ENCODE results near the gene CFAP97D2. TPM values are rescaled to one million over a fixed set of nuclear protein-coding genes. Genes with fewer than 3 reads are reported as not detected.

The CFAP97D2 gene
- total RNA-seq, 1 experiment from 2014 or later: not detected

DNA sequence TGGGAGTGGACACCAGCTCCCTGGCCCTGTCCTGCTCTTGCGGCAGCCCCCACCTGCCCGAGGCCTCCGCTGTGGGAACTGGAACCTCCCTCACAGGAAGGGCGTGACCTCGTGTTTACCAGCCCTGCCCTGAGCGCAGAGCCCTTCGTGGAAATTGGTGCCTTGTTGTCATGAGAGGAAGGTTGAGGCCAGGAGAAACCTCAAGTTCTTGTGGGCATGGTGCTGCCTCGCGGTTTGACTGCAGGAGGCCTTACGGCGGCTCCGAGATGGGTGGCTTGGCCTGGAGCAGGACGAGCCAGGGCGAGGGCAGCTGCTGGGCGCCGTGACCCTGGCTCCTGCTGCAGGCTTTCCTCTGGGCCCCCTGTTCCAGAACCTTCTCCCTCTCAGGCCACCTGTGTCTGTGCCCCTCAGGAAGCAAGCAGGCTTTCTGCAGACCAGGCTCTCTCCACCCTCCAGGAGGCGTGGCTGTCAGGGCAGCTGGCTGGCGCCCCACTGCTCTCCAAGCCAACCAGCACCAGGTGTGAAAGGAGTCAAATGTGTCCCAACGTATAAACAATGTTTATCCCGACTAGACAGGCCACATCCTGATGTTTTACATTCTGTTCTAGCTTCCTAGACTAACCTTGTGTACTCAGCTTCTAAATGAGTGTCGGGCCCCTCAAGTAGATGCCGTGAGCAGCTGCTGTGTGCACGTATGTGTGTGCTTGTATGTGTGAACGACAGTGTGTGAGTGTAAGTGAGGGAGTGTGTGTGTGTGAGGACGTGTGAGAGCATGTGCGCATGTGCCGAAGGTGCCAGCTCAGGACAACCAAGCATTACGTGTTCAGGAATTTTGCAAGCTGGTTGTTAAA lies 36.2 kb upstream of the CFAP97D2 start:
- H3K27me3 ChIP-seq (replicated peaks; ENCODE audit: control insufficient read depth, insufficient read depth, low read length): no peaks in the 10 kb centered on the region
- ChIA-PET CTCF (no interaction called here), POLR2A (no interaction called here)
- no peaks in the 10 kb centered on the region for H3K9me3 ChIP-seq
- H3K4me3 ChIP-seq (ENCODE audit: low read depth, low read length): no peak overlapping the region
- Mint-ChIP-seq H3K36me3 (ENCODE audit: insufficient read depth, unreplicated experiment) (no peaks in the 10 kb centered on the region), H3K27ac (ENCODE audit: unreplicated experiment) (no peak overlapping the region), H3K9me3 (ENCODE audit: unreplicated experiment) (no peaks in the 10 kb centered on the region), H3K4me1 (ENCODE audit: low read depth, unreplicated experiment) (no peaks in the 10 kb centered on the region), H3K4me3 (ENCODE audit: unreplicated experiment) (no peak overlapping the region), H3K27me3 (ENCODE audit: insufficient read depth, unreplicated experiment) (peaks cover under 1% of the 10 kb centered on the region)
- TF ChIP-seq, protein P1, sequence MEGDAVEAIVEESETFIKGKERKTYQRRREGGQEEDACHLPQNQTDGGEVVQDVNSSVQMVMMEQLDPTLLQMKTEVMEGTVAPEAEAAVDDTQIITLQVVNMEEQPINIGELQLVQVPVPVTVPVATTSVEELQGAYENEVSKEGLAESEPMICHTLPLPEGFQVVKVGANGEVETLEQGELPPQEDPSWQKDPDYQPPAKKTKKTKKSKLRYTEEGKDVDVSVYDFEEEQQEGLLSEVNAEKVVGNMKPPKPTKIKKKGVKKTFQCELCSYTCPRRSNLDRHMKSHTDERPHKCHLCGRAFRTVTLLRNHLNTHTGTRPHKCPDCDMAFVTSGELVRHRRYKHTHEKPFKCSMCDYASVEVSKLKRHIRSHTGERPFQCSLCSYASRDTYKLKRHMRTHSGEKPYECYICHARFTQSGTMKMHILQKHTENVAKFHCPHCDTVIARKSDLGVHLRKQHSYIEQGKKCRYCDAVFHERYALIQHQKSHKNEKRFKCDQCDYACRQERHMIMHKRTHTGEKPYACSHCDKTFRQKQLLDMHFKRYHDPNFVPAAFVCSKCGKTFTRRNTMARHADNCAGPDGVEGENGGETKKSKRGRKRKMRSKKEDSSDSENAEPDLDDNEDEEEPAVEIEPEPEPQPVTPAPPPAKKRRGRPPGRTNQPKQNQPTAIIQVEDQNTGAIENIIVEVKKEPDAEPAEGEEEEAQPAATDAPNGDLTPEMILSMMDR (IDR thresholded peaks at IDR 0.05; ENCODE audit: insufficient read depth in 1 of 2, low read depth in 1 of 2, low read length in 1 of 2, severe bottlenecking in 1 of 2, unreplicated experiment in 1 of 2): no peak
- H3K36me3 ChIP-seq (ENCODE audit: control insufficient read depth, insufficient read depth, low read length): no peaks in the 10 kb centered on the region
- no peak for DNase-seq
- intact Hi-C loops (cut with micrococcal nuclease; ENCODE audit: unreplicated experiment): no loop called here
- BruUV-seq (replicated peaks): no TSS peak
- H3K4me1 ChIP-seq: no peaks in the 10 kb centered on the region

DNA sequence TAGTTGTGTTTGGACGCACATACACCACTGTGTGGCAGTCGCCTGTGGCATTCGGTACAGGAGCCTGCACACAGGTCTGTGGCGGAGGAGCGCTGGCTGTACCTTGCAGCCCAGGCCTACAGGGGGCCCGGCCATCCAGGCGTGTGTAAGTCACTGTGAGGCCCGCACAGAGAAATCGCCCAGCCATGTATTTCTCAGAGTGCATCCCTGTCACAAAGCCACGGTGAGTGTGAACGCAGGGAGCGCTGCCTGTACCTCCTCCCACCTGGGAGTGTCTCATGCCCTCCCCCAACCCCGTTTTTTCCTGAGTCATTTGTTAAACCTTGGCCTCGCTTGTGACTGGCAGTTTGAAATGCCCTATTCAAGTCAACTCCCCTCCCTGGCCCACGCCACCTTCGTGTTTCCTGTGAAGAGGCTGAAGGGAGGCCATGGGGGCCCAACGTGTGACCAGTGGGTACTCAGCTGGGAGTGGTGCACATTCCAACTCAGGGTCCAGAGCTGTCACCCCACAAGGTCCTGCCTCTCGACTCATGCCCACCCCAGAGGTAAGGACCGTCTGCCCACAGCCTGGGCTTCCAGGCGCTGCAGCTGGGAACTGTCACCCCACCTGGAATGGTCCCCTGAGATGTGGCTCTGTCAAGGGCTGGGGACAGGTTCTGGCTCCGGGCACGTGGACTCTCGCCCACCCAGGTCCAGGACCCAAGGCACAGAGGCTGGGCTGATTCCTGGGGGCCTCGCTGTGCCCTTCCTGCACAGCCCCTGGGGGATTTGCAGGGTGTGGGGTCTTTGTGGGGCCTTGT lies 35.1 kb upstream of the CFAP97D2 start:
- Mint-ChIP-seq H3K36me3 (ENCODE audit: insufficient read depth, unreplicated experiment) (no peaks in the 10 kb centered on the region), H3K27me3 (ENCODE audit: insufficient read depth, unreplicated experiment) (peaks cover 3% of the 10 kb centered on the region), H3K4me1 (ENCODE audit: low read depth, unreplicated experiment) (no peaks in the 10 kb centered on the region), H3K27ac (ENCODE audit: unreplicated experiment) (no peak overlapping the region), H3K9me3 (ENCODE audit: unreplicated experiment) (no peaks in the 10 kb centered on the region), H3K4me3 (ENCODE audit: unreplicated experiment) (no peak overlapping the region)
- TF ChIP-seq, protein P1 (IDR thresholded peaks at IDR 0.05; ENCODE audit: insufficient read depth in 1 of 2, low read depth in 1 of 2, low read length in 1 of 2, severe bottlenecking in 1 of 2, unreplicated experiment in 1 of 2): peak; percentile 40 to 42
- CTCF ChIA-PET: no interaction called here
- intact Hi-C loops (cut with micrococcal nuclease; ENCODE audit: unreplicated experiment): no loop called here
- Histone ChIP-seq H3K36me3 (ENCODE audit: control insufficient read depth, insufficient read depth, low read length) (no peaks in the 10 kb centered on the region), H3K4me1 (no peaks in the 10 kb centered on the region), H3K27me3 (replicated peaks; ENCODE audit: control insufficient read depth, insufficient read depth, low read length) (no peaks in the 10 kb centered on the region), H3K9me3 (no peaks in the 10 kb centered on the region), H3K4me3 (ENCODE audit: low read depth, low read length) (no peak overlapping the region)
- no TSS peak for BruUV-seq (replicated peaks)
- DNase-seq: peak in 1 of 2 experiments; percentile 50
- POLR2A ChIA-PET: no interaction called here

DNA sequence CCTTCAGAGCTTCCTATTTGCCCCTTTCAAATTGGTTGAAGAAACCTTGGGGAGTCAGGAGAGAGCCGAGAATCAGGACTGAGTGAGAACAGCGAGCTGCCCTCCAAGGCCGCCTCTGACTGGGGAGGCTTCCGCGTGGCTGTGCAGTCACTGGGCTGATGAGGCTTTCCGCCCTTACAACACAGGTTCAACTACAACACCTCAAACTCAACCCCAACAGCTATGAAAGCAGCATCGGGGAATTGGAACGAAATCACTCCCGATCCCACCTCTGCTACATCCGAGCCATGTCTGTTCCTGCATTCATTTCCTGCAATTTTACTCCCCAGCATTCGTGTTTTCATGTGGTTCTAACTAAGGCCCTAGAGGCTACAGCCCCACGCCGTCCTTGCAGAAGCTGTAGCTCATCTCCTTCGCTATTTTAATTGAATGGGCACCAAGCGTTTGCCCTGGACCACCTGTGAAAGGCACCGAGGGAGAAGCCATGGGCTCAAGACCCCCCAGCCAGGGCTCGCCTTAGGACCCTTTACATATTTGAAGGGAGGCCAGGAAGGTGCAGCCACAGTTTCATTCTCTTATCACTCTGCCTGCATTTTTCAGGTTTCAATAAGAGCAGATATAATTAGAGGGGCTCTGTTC lies 34.3 kb upstream of the CFAP97D2 start:
- TF ChIP-seq, protein P1 (IDR thresholded peaks at IDR 0.05; ENCODE audit: insufficient read depth in 1 of 2, low read depth in 1 of 2, low read length in 1 of 2, severe bottlenecking in 1 of 2, unreplicated experiment in 1 of 2): no peak
- H3K36me3 ChIP-seq (ENCODE audit: control insufficient read depth, insufficient read depth, low read length): no peaks in the 10 kb centered on the region
- DNase-seq: peak in 1 of 2 experiments; percentile 25
- Mint-ChIP-seq H3K36me3 (ENCODE audit: insufficient read depth, unreplicated experiment) (no peaks in the 10 kb centered on the region), H3K9me3 (ENCODE audit: unreplicated experiment) (no peaks in the 10 kb centered on the region), H3K4me1 (ENCODE audit: low read depth, unreplicated experiment) (no peaks in the 10 kb centered on the region), H3K27ac (ENCODE audit: unreplicated experiment) (no peak overlapping the region), H3K27me3 (ENCODE audit: insufficient read depth, unreplicated experiment) (peaks cover 3% of the 10 kb centered on the region), H3K4me3 (ENCODE audit: unreplicated experiment) (no peak overlapping the region)
- H3K27me3 ChIP-seq (replicated peaks; ENCODE audit: control insufficient read depth, insufficient read depth, low read length): no peaks in the 10 kb centered on the region
- ChIA-PET CTCF (no interaction called here), POLR2A (interaction anchor here (0.5 kb wide), 1 partner anchor 137 kb away, joined by 3 read pairs; no protein-coding TSS in a partner anchor)
- H3K4me3 ChIP-seq (ENCODE audit: low read depth, low read length): no peak overlapping the region
- H3K4me1 ChIP-seq: no peaks in the 10 kb centered on the region
- intact Hi-C loops (cut with micrococcal nuclease; ENCODE audit: unreplicated experiment): no loop called here
- H3K9me3 ChIP-seq: no peaks in the 10 kb centered on the region
- BruUV-seq (replicated peaks): no TSS peak
